PC-9 (cell line): Measurements from ENCODE around the gene B3GNT7. TPM values are rescaled to one million over a fixed set of nuclear protein-coding genes. Genes with fewer than 3 reads are reported as not detected.
A peak's percentile ranks its signal among the peaks of the same experiment; 100 is the strongest.
"Not testable (repeated sequence)": the region's sequence is repeated elsewhere in the genome, so short reads cannot be mapped to it uniquely, and the experiment has no call there.

Experiments
- BruUV-seq: library from RNA; stranded (reverse); fragments of 400-500 nt; replicated peaks from 2 replicates; lab custom pipeline; 2021; lab: Mats Ljungman, UMichigan
- CTCF ChIA-PET: fragments of 300-600 bp; sonication (Branson Sonifier 250); formaldehyde crosslinking; loops from one replicate; lab custom pipeline; 2022; ENCODE audit warnings: antibody characterized with exemption; lab: Charles Lee
- POLR2A ChIA-PET: fragments of 300-600 bp; sonication (Branson Sonifier 250); formaldehyde crosslinking; loops from one replicate; lab custom pipeline; 2022; ENCODE audit warnings: antibody characterized with exemption; ENCODE audit not compliant: unreplicated experiment; lab: Charles Lee
- DNase-seq, 2 experiments: peaks; one replicate each; pipeline versions ENCODE4 v3.0.0 to v3.0.0-alpha.2; 2015 to 2022; ENCODE audit warnings: mixed read lengths in 1 of 2
- H2AFZ ChIP-seq: fragments of 200-600 bp; sonication (generic); 2 replicates; pipeline ENCODE4 v1.8.1; 2017; ENCODE audit warnings: antibody characterized with exemption
- H3F3A ChIP-seq: fragments of 200-600 bp; sonication (generic); 2 replicates; pipeline ENCODE4 v1.8.1; 2017; ENCODE audit warnings: antibody characterized with exemption, mild to moderate bottlenecking, low read depth; ENCODE audit not compliant: insufficient read depth
- H3K27ac ChIP-seq: fragments of 200-600 bp; sonication (generic); 2 replicates; pipeline ENCODE4 v1.6.1; 2016; ENCODE audit warnings: mixed run types
- H3K27me3 ChIP-seq: fragments of 200-600 bp; sonication (generic); 2 replicates; pipeline ENCODE4 v1.6.1; 2016; ENCODE audit warnings: low read depth, mixed run types; ENCODE audit not compliant: insufficient read depth
- H3K36me3 ChIP-seq: fragments of 200-600 bp; sonication (generic); 2 replicates; pipeline ENCODE4 v1.6.1; 2016; ENCODE audit warnings: low read depth, mixed run types
- H3K4me1 ChIP-seq: fragments of 200-600 bp; sonication (generic); replicated peaks from 2 replicates; pipeline ENCODE4 v1.6.1; 2016; ENCODE audit warnings: mixed run types; ENCODE audit not compliant: insufficient read depth
- H3K4me2 ChIP-seq: fragments of 200-600 bp; sonication (generic); 2 replicates; pipeline ENCODE4 v1.6.1; 2017; ENCODE audit warnings: mixed run types
- H3K4me3 ChIP-seq: fragments of 200-600 bp; sonication (generic); 2 replicates; pipeline ENCODE4 v1.6.1; 2016; ENCODE audit warnings: mixed run types
- H3K79me2 ChIP-seq: fragments of 200-600 bp; sonication (generic); 2 replicates; pipeline ENCODE4 v1.6.1; 2017; ENCODE audit warnings: low read depth, mixed run types
- H3K9me2 ChIP-seq: fragments of 200-600 bp; sonication (generic); 2 replicates; pipeline ENCODE4 v1.8.1; 2017; ENCODE audit warnings: mild to moderate bottlenecking; ENCODE audit not compliant: insufficient read depth
- H3K9me3 ChIP-seq: fragments of 200-600 bp; sonication (generic); 2 replicates; pipeline ENCODE4 v1.8.1; 2016; ENCODE audit warnings: low read depth; ENCODE audit not compliant: insufficient read depth
- H4K20me1 ChIP-seq: fragments of 200-600 bp; sonication (generic); 2 replicates; pipeline ENCODE4 v1.8.1; 2017; ENCODE audit not compliant: insufficient read depth
- CTCF ChIP-seq: fragments of 200-600 bp; sonication (generic); conservative IDR thresholded peaks from 2 replicates; pipeline ENCODE4 v1.6.1; 2017; ENCODE audit warnings: mixed run types, antibody characterized with exemption, mild to moderate bottlenecking, moderate library complexity
- EZH2 ChIP-seq: fragments of 200-600 bp; sonication (generic); IDR thresholded peaks from 2 replicates; pipeline ENCODE4 v1.8.0; 2017; ENCODE audit warnings: antibody characterized with exemption, low read depth
- intact Hi-C: fragments of 100-400 bp; cut with micrococcal nuclease; formaldehyde crosslinking; loops from one replicate; pipeline ENCODE4 v1.10.0; 2022; ENCODE audit not compliant: unreplicated experiment
- total RNA-seq: library from RNA; stranded (reverse); gene quantifications from 2 replicates; pipeline ENCODE4 v1.2.3, GENCODE V29; 2021

Gene B3GNT7
- total RNA-seq, 1 experiment from 2014 or later: 14.0 TPM

- peak overlapping the region; percentile 76 for H3K27ac ChIP-seq
- H3K4me1 ChIP-seq: peaks cover 42% of the 10 kb centered on the region
- peaks cover 9% of the 10 kb centered on the region for H3K79me2 ChIP-seq
- ChIA-PET POLR2A (no interaction called here), CTCF (interaction anchor here (1.1 to 1.6 kb wide), 4 partner anchors 14 to 172 kb away, joined by 3 to 12 read pairs (median 5); no protein-coding TSS in a partner anchor)
- H3K4me2 ChIP-seq: peak overlapping the region; percentile 76
- no peaks in the 10 kb centered on the region for H3K9me2 ChIP-seq
- peaks cover 10% of the 10 kb centered on the region for H3F3A ChIP-seq
- no peaks in the 10 kb centered on the region for H3K36me3 ChIP-seq
- H4K20me1 ChIP-seq: no peaks in the 10 kb centered on the region
- H3K9me3 ChIP-seq: no peaks in the 10 kb centered on the region
- TF ChIP-seq CTCF (no peak), EZH2 (no peak)
- H3K27me3 ChIP-seq: no peaks in the 10 kb centered on the region
- BruUV-seq: no TSS peak
- no peak for DNase-seq
- intact Hi-C loops: loop anchor here (5.0 kb wide), 1 partner anchor 52 kb away; no protein-coding TSS in a partner anchor
- H3K4me3 ChIP-seq: no peak overlapping the region
- no peak overlapping the region for H2AFZ ChIP-seq
These were observed 3.7 kb downstream of the B3GNT7 start for GRCh38 chr2:231399046-231399852.

- H3K27ac ChIP-seq: peak overlapping the region; percentile 76
- H3K4me3 ChIP-seq: peak overlapping the region; percentile 13; the same call in 1 of the 2 replicates
- peak overlapping the region; percentile 76 for H3K4me2 ChIP-seq
- H3K9me3 ChIP-seq: no peaks in the 10 kb centered on the region
- H3K9me2 ChIP-seq: no peaks in the 10 kb centered on the region
- TF ChIP-seq EZH2: no peak
- TF ChIP-seq CTCF: peak; percentile 47; the same call in 1 of the 2 replicates
- no peaks in the 10 kb centered on the region for H4K20me1 ChIP-seq
- TSS peak; percentile 11 for BruUV-seq
- H3K36me3 ChIP-seq: no peaks in the 10 kb centered on the region
- H3K27me3 ChIP-seq: no peaks in the 10 kb centered on the region
- H3K79me2 ChIP-seq: peaks cover 9% of the 10 kb centered on the region
- intact Hi-C loops: loop anchor here (1.0 to 5.0 kb wide), 2 partner anchors 53 to 103 kb away; no protein-coding TSS in a partner anchor
- ChIA-PET POLR2A (interaction anchor here (0.5 to 0.7 kb wide), 4 partner anchors 22 to 390 kb away, joined by 3 to 9 read pairs (median 4); no protein-coding TSS in a partner anchor), CTCF (interaction anchor here (0.6 to 1.6 kb wide), 12 partner anchors 14 to 978 kb away, joined by 3 to 12 read pairs (median 4); no protein-coding TSS in a partner anchor)
- DNase-seq: peak; percentile 68 to 70
- H3K4me1 ChIP-seq: peaks cover 38% of the 10 kb centered on the region
- H2AFZ ChIP-seq: peak overlapping the region; percentile 48
- H3F3A ChIP-seq: peaks cover 10% of the 10 kb centered on the region
These were observed 4.6 kb downstream of the B3GNT7 start for GRCh38 chr2:231399853-231400680.

- not testable (repeated sequence) for BruUV-seq, DNase-seq, H3K9me2 ChIP-seq, H3K79me2 ChIP-seq, H3K9me3 ChIP-seq, H3K36me3 ChIP-seq, H3K27me3 ChIP-seq, H4K20me1 ChIP-seq
- H3K4me1 ChIP-seq: peaks cover 40% of the 10 kb centered on the region
- peak; percentile 40; the same call in 1 of the 2 replicates for TF ChIP-seq CTCF
- peak overlapping the region; percentile 13; the same call in 1 of the 2 replicates for H3K4me3 ChIP-seq
- H3K27ac ChIP-seq: peak overlapping the region; percentile 76
- ChIA-PET POLR2A (interaction anchor here (0.6 to 0.7 kb wide), 3 partner anchors 22 to 389 kb away, joined by 3 to 9 read pairs (median 4); no protein-coding TSS in a partner anchor), CTCF (interaction anchor here (0.6 to 1.6 kb wide), 12 partner anchors 13 to 977 kb away, joined by 3 to 12 read pairs (median 4); no protein-coding TSS in a partner anchor)
- H3F3A ChIP-seq: peaks cover 10% of the 10 kb centered on the region
- H3K4me2 ChIP-seq: peak overlapping the region; percentile 76
- peak overlapping the region; percentile 48 for H2AFZ ChIP-seq
- intact Hi-C loops: loop anchor here (1.0 kb wide), 1 partner anchor 103 kb away; no protein-coding TSS in a partner anchor
These were observed 5.2 kb downstream of the B3GNT7 start for GRCh38 chr2:231400681-231401080.

GRCh38 chr2:231401101-231401500 is 5.6 kb downstream of the B3GNT7 start:
- BruUV-seq, H4K20me1 ChIP-seq, H3K9me2 ChIP-seq, DNase-seq, H3K9me3 ChIP-seq, H3K27me3 ChIP-seq, H2AFZ ChIP-seq, H3K27ac ChIP-seq, H3K36me3 ChIP-seq, H3K79me2 ChIP-seq, intact Hi-C loops, POLR2A ChIA-PET, H3K4me3 ChIP-seq: not testable (repeated sequence)
- Histone ChIP-seq H3F3A (peaks cover 10% of the 10 kb centered on the region), H3K4me1 (peaks cover 43% of the 10 kb centered on the region), H3K4me2 (peak overlapping the region; percentile 76; the same call in 1 of the 2 replicates)
- CTCF ChIA-PET: interaction anchor here (0.8 to 1.6 kb wide), 3 partner anchors 29 to 104 kb away, joined by 3 to 6 read pairs (median 6); no protein-coding TSS in a partner anchor
